Osteocyte (in vitro differentiated cells): Measurements from ENCODE around the gene PLA2G3. TPM values are rescaled to one million over a fixed set of nuclear protein-coding genes. Genes with fewer than 3 reads are reported as not detected.

Source experiments
- DNase-seq: peaks from one replicate; pipeline ENCODE4 v3.0.0; 2021; ENCODE audit warnings: mixed read lengths; ENCODE audit not compliant: unreplicated experiment; ENCODE audit errors: extremely low spot score
- H3K27ac Mint-ChIP-seq: one replicate; pipeline ENCODE4 v1.8.0; 2021; ENCODE audit warnings: mild to moderate bottlenecking, mixed read lengths; ENCODE audit not compliant: unreplicated experiment
- H3K27me3 Mint-ChIP-seq: one replicate; pipeline ENCODE4 v1.8.0; 2021; ENCODE audit warnings: mixed read lengths; ENCODE audit not compliant: unreplicated experiment
- H3K36me3 Mint-ChIP-seq: one replicate; pipeline ENCODE4 v1.8.0; 2021; ENCODE audit warnings: mixed read lengths; ENCODE audit not compliant: unreplicated experiment
- H3K4me1 Mint-ChIP-seq: one replicate; pipeline ENCODE4 v1.8.0; 2021; ENCODE audit warnings: mixed read lengths; ENCODE audit not compliant: unreplicated experiment
- H3K4me3 Mint-ChIP-seq: one replicate; pipeline ENCODE4 v1.8.0; 2021; ENCODE audit warnings: mild to moderate bottlenecking, moderate library complexity, mixed read lengths; ENCODE audit not compliant: unreplicated experiment
- H3K9me3 Mint-ChIP-seq: one replicate; pipeline ENCODE4 v1.8.0; 2021; ENCODE audit warnings: mixed read lengths; ENCODE audit not compliant: unreplicated experiment
- CTCF ChIP-seq: fragments of 200-600 bp; sonication (generic); IDR thresholded peaks from 2 replicates; pipeline ENCODE4 v1.5.0; 2021; ENCODE audit warnings: antibody characterized with exemption, mild to moderate bottlenecking, moderate library complexity
- microRNA-seq: library from miRNA; unstranded; fragments of <30 nt; microRNA quantifications from one replicate; pipeline ENCODE4 v1.1.0, GENCODE V29; 2020; ENCODE audit not compliant: unreplicated experiment
- total RNA-seq: library from RNA; stranded (reverse); gene quantifications from 2 replicates; pipeline ENCODE4 v1.2.1, GENCODE V29; 2021

Gene PLA2G3
- total RNA-seq, 1 donor from 2014 or later: not detected

GRCh38 chr22:31086703-31087330, 53.5 kb downstream of the PLA2G3 start:
- no peak overlapping the region for H3K4me3 Mint-ChIP-seq
- no peaks in the 10 kb centered on the region for H3K9me3 Mint-ChIP-seq
- no peak for DNase-seq
- no peaks in the 10 kb centered on the region for H3K36me3 Mint-ChIP-seq
- no peak for TF ChIP-seq CTCF
- no peak overlapping the region for H3K27ac Mint-ChIP-seq
- no peaks in the 10 kb centered on the region for H3K27me3 Mint-ChIP-seq
- peaks cover 30% of the 10 kb centered on the region for H3K4me1 Mint-ChIP-seq

- Mint-ChIP-seq H3K9me3 (no peaks in the 10 kb centered on the region), H3K36me3 (no peaks in the 10 kb centered on the region), H3K27ac (peak overlapping the region; percentile 90), H3K27me3 (no peaks in the 10 kb centered on the region), H3K4me1 (peaks cover 35% of the 10 kb centered on the region), H3K4me3 (peak overlapping the region; percentile 78)
- no peak for TF ChIP-seq CTCF
- no peak for DNase-seq
Measured at GRCh38 chr22:31085928-31086327, 54.4 kb downstream of the PLA2G3 start.

- no peaks in the 10 kb centered on the region for H3K36me3 Mint-ChIP-seq
- no peaks in the 10 kb centered on the region for H3K27me3 Mint-ChIP-seq
- no peak for DNase-seq
- peak overlapping the region; percentile 78 for H3K4me3 Mint-ChIP-seq
- H3K9me3 Mint-ChIP-seq: no peaks in the 10 kb centered on the region
- no peak for TF ChIP-seq CTCF
- H3K27ac Mint-ChIP-seq: peak overlapping the region; percentile 90
- H3K4me1 Mint-ChIP-seq: peaks cover 38% of the 10 kb centered on the region
Measured at GRCh38 chr22:31085493-31085824, 54.8 kb downstream of the PLA2G3 start.

GRCh38 chr22:31084811-31085492, 55.4 kb downstream of the PLA2G3 start:
- peak; percentile 94 for TF ChIP-seq CTCF

More at GRCh38 chr22:31084811-31085492, 55.4 kb downstream of the PLA2G3 start:
- Mint-ChIP-seq H3K9me3 (no peaks in the 10 kb centered on the region), H3K4me3 (peak overlapping the region; percentile 84), H3K27ac (peak overlapping the region; percentile 93), H3K4me1 (peaks cover 40% of the 10 kb centered on the region), H3K27me3 (no peaks in the 10 kb centered on the region), H3K36me3 (no peaks in the 10 kb centered on the region)
- DNase-seq: peak; percentile 94

Small RNA genes within 50 kb of the gene (microRNA-seq; reads per million reads assigned to microRNA genes)
- 2.7 reads per million for gene MIR3928

Other genes with a start within 250 kb of the PLA2G3 start
- gene MORC2, start 171.7 kb downstream of the PLA2G3 start, total RNA-seq: 26.9 and 29.1 TPM in 2 replicates
- 92.9 and 93.2 TPM in 2 replicates for gene TUG1, start 171.2 kb downstream of the PLA2G3 start, total RNA-seq
- gene SMTN, start 59.2 kb downstream of the PLA2G3 start, total RNA-seq: 27.2 and 31.8 TPM in 2 replicates
- gene SELENOM, start 32.9 kb downstream of the PLA2G3 start, total RNA-seq: 176 and 186 TPM in 2 replicates
- 3.0 and 3.5 TPM in 2 replicates for gene INPP5J, start 17.5 kb downstream of the PLA2G3 start, total RNA-seq
- 32.7 and 34.0 TPM in 2 replicates for gene RNF185, start 19.7 kb upstream of the PLA2G3 start, total RNA-seq
- gene LIMK2, start 71.8 kb upstream of the PLA2G3 start, total RNA-seq: 49.8 and 53.9 TPM in 2 replicates
- 10.3 and 13.0 TPM in 2 replicates for gene PIK3IP1, start 152.0 kb upstream of the PLA2G3 start, total RNA-seq
- 27.6 and 29.0 TPM in 2 replicates for gene PATZ1, start 205.8 kb upstream of the PLA2G3 start, total RNA-seq